A549 (cell line): ENCODE results near the gene ZMYND19.

Experiments used
- CBX2 ChIP-seq: fragments of 200-600 bp; sonication (generic); IDR thresholded peaks from 2 replicates; pipeline ENCODE4 v1.6.1; 2016; ENCODE audit warnings: low read depth, mild to moderate bottlenecking, borderline replicate concordance
- HDAC2 ChIP-seq: fragments of 200-600 bp; sonication (generic); IDR thresholded peaks from 2 replicates; pipeline ENCODE4 v1.6.1; 2016
- RAD21 ChIP-seq, 2 experiments: fragments of >200 bp in 1 of 2; sonication (Bioruptor Twin) in 1 of 2; formaldehyde crosslinking in 1 of 2; IDR thresholded peaks in 1 of 2; conservative IDR thresholded peaks in 1 of 2; 2 replicates in 1 of 2; 3 replicates in 1 of 2; pipeline ENCODE4 v1.6.1; 2012 to 2018; ENCODE audit warnings: inconsistent platforms in 1 of 2
- SREBF2 ChIP-seq: fragments of 450-650 bp; IDR thresholded peaks from 2 replicates; pipeline ENCODE4 v1.6.1; 2014; ENCODE audit warnings: mild to moderate bottlenecking, moderate library complexity
- TF ChIP-seq, protein P1 (sequence below): fragments of >200 bp; sonication (Bioruptor Twin); formaldehyde crosslinking; IDR thresholded peaks from 3 replicates; pipeline ENCODE4 v1.5.1; 2016
- TF ChIP-seq, protein P2 (sequence below): fragments of 250-450 bp; sonication (Bioruptor Pico); IDR thresholded peaks from 2 replicates; pipeline ENCODE4 v1.5.0; 2021; ENCODE audit warnings: mild to moderate bottlenecking, moderate library complexity, borderline replicate concordance
- TF ChIP-seq, protein P3 (sequence below): fragments of >200 bp; sonication (Bioruptor Twin); formaldehyde crosslinking; IDR thresholded peaks from 2 replicates; pipeline ENCODE4 v1.6.1; 2016

DNA sequence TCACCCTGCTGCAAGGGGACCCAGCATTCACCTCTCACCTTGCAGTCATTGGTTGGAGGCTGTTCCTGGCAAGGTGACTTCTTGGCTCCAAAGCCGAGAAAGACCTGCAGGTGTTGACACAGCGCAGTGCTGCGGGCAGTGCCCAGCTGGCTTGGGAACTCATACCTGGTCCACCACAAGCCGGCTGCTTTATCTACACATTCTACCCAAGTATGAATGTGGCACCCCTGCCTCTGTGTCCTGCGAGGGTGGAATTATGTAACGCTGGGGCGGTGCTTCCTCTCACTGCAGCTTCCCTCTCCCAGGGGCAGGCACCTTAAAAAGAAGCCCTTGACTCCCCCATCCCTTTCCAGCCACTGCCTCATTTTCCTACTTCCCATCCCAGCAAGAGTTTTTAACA, 2.5 kb upstream of the ZMYND19 start:
- TF ChIP-seq, protein P1, sequence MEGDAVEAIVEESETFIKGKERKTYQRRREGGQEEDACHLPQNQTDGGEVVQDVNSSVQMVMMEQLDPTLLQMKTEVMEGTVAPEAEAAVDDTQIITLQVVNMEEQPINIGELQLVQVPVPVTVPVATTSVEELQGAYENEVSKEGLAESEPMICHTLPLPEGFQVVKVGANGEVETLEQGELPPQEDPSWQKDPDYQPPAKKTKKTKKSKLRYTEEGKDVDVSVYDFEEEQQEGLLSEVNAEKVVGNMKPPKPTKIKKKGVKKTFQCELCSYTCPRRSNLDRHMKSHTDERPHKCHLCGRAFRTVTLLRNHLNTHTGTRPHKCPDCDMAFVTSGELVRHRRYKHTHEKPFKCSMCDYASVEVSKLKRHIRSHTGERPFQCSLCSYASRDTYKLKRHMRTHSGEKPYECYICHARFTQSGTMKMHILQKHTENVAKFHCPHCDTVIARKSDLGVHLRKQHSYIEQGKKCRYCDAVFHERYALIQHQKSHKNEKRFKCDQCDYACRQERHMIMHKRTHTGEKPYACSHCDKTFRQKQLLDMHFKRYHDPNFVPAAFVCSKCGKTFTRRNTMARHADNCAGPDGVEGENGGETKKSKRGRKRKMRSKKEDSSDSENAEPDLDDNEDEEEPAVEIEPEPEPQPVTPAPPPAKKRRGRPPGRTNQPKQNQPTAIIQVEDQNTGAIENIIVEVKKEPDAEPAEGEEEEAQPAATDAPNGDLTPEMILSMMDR: no peak
- no peak for TF ChIP-seq SREBF2
- no peak for TF ChIP-seq CBX2
- TF ChIP-seq, protein P2, sequence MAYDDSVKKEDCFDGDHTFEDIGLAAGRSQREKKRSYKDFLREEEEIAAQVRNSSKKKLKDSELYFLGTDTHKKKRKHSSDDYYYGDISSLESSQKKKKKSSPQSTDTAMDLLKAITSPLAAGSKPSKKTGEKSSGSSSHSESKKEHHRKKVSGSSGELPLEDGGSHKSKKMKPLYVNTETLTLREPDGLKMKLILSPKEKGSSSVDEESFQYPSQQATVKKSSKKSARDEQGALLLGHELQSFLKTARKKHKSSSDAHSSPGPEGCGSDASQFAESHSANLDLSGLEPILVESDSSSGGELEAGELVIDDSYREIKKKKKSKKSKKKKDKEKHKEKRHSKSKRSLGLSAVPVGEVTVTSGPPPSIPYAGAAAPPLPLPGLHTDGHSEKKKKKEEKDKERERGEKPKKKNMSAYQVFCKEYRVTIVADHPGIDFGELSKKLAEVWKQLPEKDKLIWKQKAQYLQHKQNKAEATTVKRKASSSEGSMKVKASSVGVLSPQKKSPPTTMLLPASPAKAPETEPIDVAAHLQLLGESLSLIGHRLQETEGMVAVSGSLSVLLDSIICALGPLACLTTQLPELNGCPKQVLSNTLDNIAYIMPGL (CRISPR knock-in tag): no peak
- TF ChIP-seq HDAC2: no peak
- no peak for TF ChIP-seq RAD21 (conservative IDR thresholded peaks at IDR 0.05 in 1 of 2, IDR thresholded peaks at IDR 0.05 in 1 of 2)
- TF ChIP-seq, protein P3, sequence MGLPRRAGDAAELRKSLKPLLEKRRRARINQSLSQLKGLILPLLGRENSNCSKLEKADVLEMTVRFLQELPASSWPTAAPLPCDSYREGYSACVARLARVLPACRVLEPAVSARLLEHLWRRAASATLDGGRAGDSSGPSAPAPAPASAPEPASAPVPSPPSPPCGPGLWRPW: no peak
